HG02970 (cell line): ENCODE data around the gene PDE1A.

Experiments used
- ATAC-seq: cut with Tn5 transposase; IDR thresholded peaks from one replicate; pipeline ENCODE4 v1.9.1; 2021; ENCODE audit warnings: mild to moderate bottlenecking, moderate library complexity, moderate number of reproducible peaks; ENCODE audit not compliant: unreplicated experiment, low FRiP score

The PDE1A gene

DNA sequence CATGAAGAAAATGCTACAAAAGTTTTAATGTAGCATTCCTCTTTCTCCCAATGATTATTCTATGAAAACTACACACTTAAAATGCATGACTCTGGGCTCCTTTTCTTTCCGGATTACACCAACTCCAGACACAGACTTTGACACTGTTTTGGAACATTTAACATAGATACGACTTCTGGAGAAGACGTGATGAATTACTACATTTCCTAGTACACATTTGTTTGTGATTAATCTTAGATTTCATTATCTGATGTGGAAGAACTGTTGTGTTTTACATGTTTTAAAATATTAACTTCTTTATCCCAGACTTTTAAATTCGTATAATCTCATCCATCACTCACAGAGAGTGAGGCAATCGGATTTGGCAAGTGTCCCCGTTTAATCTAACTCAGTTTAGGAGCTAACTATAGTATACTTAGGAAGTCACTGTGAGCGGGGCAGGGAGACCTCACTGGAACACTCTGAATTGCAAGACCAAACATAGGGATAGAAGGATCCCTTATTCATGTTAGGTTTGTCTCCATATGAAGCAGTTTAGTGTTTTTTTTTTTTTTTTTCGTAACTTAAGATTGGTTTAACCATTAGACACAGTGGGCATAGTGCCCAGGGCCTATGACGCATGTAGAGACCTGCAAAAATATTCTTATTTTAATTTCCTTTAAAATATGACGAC is 66.7 kb downstream of the PDE1A start:
- ATAC-seq: no peak

GRCh38 chr2:182359027-182359989 is 67.5 kb downstream of the PDE1A start:
- ATAC-seq: no peak

DNA sequence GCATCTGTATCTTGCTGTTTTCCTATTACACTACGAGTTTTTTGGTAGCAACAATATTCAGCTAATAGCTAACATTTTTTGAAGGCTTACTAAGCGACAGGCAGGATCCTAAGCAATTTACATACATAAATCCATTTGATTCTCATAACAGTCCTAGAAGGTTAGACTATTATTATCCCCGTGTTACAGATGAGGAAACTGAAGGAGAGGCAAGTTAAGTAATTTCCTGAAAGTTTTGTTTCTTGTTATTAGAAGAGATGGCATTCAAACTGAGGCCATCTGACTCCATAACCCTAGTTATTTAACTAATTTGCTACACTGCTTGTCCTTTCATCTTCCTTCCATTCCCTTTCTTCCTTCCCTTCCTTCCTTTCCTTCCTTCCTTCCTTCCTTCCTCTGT is 68.2 kb downstream of the PDE1A start:
- ATAC-seq: no peak

DNA sequence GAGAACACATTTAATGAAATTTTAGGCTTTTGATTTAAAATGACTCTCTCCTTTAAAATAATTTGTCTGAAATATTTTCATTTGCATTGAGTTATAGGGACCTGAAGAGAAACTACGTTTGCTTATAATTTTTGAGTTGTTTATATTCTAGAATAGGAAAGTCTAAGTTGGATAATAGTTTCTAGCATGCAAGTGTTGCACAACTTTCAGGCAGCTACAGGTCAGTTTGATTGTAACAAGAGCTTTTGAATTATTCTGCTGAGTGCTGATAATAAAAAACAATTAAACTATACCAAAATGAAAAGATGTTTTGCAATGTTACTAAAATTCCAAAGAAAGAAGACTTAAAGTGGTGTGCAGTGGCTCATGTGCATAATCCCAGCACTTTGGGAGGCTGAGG is 71.0 kb downstream of the PDE1A start:
- ATAC-seq: no peak

GRCh38 chr2:182351427-182351826 is 75.4 kb downstream of the PDE1A start:
- no peak for ATAC-seq

DNA sequence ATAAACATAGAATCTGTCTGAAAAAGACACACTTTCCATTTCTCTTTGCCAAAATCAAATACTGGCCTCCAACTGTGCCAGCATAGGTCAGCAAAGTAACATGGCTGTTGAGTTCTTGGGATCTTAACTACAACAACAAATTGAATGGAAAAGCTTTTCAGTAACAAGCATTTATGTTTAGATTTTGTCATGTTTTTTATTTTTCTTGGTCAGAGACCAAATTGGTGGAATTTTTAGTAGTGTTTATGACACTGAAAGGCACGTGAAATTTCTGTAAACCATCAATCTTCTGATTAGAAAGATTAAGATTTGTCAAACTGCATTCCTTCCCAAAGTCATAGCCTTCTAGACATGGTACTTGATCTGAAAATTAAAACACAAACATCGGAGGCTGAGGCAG is 77.6 kb downstream of the PDE1A start:
- no peak for ATAC-seq

DNA sequence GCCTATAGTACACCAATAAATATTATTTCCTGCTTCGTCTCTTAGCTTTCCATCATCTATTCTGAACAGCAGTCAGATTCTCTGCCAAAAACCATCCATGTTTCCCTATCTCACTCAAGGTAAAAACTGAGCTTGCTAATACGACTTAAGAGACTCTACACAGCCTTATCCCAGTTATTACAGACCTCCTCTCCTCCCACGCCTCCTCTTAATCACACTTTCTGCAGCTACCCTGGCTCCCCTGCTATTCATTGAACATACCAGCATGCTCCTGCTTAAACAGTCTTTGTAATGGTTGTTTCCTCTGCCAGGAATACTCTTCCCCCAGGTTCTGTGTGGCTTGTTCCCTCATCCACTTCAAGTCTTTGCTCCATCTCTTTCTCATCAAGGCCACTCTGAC is 81.5 kb downstream of the PDE1A start:
- ATAC-seq: no peak

GRCh38 chr2:182330451-182331305 is 96.2 kb downstream of the PDE1A start:
- ATAC-seq: no peak

GRCh38 chr2:182324665-182325064 is 102.2 kb downstream of the PDE1A start:
- no peak for ATAC-seq

GRCh38 chr2:182321096-182321495 is 105.7 kb downstream of the PDE1A start:
- ATAC-seq: no peak

DNA sequence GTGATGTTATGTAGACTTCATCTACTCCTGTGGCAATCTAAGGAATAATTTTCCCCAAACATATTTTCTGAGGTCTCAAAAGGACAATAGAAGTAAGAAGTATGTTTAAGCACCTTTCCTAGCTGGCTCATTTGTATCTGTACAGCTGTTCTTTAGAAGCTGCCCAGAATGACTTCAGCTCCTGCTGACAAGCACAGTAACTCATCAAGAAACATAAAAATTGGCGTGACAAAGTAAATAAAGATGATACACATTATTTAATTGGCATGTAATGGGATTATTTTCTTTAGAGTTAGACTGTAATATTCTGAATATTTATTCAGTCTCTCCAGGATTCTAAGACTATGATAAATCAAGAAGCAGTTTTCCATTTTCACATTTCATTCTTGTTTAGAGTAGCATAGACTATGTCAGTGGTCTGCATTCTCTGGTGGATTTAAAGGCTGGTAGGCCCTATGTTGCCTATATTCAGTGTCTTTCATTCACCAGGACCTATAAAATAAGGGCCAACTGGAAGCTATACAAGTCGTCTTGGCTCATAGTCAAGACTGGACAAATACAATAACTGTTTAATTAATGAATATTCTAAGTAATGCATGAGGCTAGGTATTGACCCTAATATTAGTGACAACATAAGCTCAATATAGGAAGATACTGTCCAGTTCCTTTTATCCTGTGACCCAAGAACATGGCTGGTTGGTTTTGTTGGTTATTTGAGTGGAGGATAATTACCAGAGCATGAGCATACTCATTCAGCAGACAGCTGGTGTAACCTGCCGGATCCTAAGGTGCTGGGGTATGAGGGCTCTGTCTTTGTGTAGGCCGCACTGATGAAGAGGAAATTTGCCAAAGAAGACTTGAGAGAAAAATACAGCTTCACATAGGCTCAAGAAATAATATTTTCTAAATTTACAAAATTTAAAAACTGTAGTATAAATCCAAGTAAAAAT is 107.0 kb downstream of the PDE1A start:
- ATAC-seq: no peak

DNA sequence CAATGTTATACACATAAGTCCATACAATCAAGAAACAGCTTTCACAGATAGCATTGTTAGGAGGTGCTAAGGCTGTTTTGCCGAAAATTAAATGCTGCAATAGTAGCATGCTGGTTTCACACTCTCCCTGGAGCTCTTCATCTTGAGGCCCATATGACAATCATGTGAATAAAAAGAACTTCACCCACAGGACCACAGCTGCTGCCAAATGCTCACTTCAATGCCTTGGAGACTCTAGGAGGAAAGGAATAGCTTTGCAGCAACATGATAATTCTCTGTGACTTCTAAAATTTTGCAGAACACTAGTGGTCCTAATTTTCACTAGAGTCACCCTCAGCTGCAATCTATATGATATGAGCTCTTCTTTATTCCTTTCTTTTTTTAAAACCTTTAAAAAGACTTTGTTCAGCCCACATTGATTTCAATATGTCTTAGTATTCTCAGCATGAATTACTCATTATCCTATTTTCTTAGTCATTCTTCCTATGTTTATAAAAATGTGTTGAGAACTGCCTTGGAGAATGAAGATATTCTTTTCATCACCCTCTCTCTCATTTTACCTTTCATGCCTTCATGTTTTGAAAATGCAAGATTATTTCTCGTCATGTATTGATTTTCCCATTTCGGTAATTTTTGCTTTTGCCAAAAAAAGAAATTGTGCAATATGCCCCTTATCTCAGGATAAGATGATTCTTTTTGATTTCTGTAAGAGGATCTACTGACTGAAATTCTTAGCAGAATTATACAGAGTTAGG is 108.2 kb downstream of the PDE1A start:
- no peak for ATAC-seq

DNA sequence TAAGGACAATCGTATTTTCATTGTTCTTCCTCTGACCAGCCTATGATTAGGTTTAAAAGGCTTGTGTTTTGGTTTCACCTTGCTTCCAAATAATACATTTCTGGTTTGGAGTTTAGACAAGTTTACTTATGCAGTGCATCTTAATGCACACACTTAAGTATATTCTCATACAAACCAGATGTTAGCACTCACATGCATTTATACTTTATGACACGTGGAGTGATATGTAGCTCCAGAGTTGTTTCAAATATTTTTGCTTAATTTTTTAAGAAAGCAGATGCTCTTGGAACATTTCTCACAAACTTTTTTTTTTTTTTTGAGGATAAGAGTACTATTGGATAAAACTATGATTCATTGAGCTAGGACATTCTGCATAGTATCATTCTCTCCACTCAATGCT is 109.9 kb downstream of the PDE1A start:
- ATAC-seq: no peak

DNA sequence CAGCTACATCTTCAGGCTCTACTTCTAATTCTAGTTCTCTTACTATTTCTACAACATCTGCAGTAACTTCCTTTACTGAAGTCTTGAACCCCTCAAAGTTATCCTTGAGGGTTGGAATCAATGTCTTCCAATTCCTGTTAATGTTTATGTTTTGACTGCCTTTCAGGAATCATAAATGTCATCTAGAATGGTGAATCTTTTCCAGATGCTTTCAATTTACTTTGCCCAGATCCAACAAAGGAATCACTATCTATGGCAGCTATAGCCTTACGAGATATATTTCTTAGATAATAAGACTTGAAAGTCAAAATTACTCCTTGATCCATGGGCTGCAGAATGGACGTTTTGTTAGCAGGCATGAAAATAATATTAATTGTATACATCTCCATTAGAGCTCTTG is 123.9 kb downstream of the PDE1A start:
- no peak for ATAC-seq

GRCh38 chr2:182302174-182302573 is 124.7 kb downstream of the PDE1A start:
- ATAC-seq: no peak

GRCh38 chr2:182301093-182301492 is 125.7 kb downstream of the PDE1A start:
- ATAC-seq: no peak

DNA sequence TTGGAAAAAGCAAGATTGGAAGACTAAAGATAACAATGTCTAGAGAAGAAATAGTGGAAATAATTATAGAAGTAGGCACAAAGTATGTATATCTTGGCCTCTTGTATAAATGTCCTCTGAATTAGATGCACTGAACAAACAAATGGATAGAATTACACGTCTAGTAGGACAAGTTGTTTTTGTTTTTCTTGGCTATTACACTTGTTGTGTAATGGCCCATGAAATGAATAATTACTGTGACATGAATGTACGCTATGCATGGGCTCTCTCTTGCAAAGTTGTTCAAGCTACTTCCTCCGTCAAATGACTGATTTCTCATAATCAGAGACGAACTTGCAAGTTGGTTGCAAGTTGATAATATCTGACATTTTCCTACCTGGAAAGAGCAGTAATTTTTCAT is 126.2 kb downstream of the PDE1A start:
- ATAC-seq: no peak

DNA sequence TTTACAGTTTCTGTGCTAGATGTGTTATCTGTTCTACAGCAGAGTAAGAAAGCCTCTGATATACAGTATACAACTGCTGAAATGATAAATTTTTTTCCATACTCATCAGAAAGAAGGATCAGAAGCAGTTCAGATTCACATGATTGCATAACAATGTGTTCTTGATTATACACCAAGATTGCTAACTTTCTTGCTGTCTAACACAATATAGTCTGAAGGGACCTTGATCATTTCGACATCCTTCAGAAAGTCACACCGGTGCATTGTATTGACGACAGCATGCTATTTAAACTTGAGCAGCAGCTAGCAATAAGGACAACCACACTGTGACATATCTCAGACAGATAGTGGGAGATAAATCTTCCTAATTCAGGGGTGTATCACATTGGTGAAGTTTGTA is 127.2 kb downstream of the PDE1A start:
- ATAC-seq: no peak

- ATAC-seq: no peak
Observed at GRCh38 chr2:182298456-182298855, 128.4 kb downstream of the PDE1A start.
